HepG2 (cell line): ENCODE results near the gene ARFIP2. TPM values are rescaled to one million over a fixed set of nuclear protein-coding genes. Genes with fewer than 3 reads are reported as not detected.

ENCODE experiments used
- DR1 ChIP-seq: sonication (generic); formaldehyde crosslinking; IDR thresholded peaks from 2 replicates; pipeline ENCODE4 v1.8.0; 2021; ENCODE audit warnings: mild to moderate bottlenecking, missing genetic modification reagents, inconsistent platforms
- DRAP1 ChIP-seq: IDR thresholded peaks from 2 replicates; pipeline ENCODE4 v1.6.1; 2016; ENCODE audit warnings: missing genetic modification reagents, missing compliant biosample characterization
- LCORL ChIP-seq, 2 experiments: fragments of 450-650 bp in 1 of 2; sonication (generic) in 1 of 2; formaldehyde crosslinking in 1 of 2; IDR thresholded peaks; 2 replicates each; pipeline versions ENCODE4 v1.5.0 to v1.6.1; 2017 to 2020; ENCODE audit warnings: antibody characterized with exemption in 1 of 2, missing genetic modification reagents in 1 of 2
- MATR3 ChIP-seq: sonication (generic); formaldehyde crosslinking; IDR thresholded peaks from 2 replicates; pipeline ENCODE4 v1.4.0; 2020; ENCODE audit warnings: missing genetic modification reagents
- MED8 ChIP-seq: sonication (generic); formaldehyde crosslinking; IDR thresholded peaks from 2 replicates; pipeline ENCODE4 v1.8.1; 2023; ENCODE audit warnings: mild to moderate bottlenecking, missing genetic modification reagents; ENCODE audit not compliant: insufficient replicate concordance
- NR1H2 ChIP-seq: sonication (generic); formaldehyde crosslinking; IDR thresholded peaks from 2 replicates; pipeline ENCODE4 v1.8.1; 2022; ENCODE audit warnings: low read depth, missing genetic modification reagents, borderline replicate concordance
- REST ChIP-seq, 2 experiments: IDR thresholded peaks; 2 replicates each; pipeline ENCODE4 v1.6.1; 2011 to 2012; ENCODE audit warnings: low read length in 2 of 2, borderline replicate concordance in 1 of 2, low read depth in 1 of 2, mild to moderate bottlenecking in 1 of 2, moderate library complexity in 1 of 2
- UBTF ChIP-seq: sonication (generic); formaldehyde crosslinking; IDR thresholded peaks from 2 replicates; pipeline ENCODE4 v1.4.0; 2020; ENCODE audit warnings: mild to moderate bottlenecking, missing genetic modification reagents
- ZBED4 ChIP-seq: sonication (generic); formaldehyde crosslinking; IDR thresholded peaks from 2 replicates; pipeline ENCODE4 v1.4.0; 2020; ENCODE audit warnings: missing genetic modification reagents, borderline replicate concordance
- ZFP90 ChIP-seq: sonication (generic); formaldehyde crosslinking; IDR thresholded peaks from 2 replicates; pipeline ENCODE4 v1.8.0; 2022; ENCODE audit warnings: missing genetic modification reagents, mild to moderate bottlenecking, inconsistent platforms, borderline replicate concordance
- ZNF232 ChIP-seq: sonication (generic); formaldehyde crosslinking; IDR thresholded peaks from 2 replicates; pipeline ENCODE4 v1.4.0; 2020; ENCODE audit warnings: missing genetic modification reagents, borderline replicate concordance
- ZNF660 ChIP-seq: sonication (generic); formaldehyde crosslinking; IDR thresholded peaks from 2 replicates; pipeline ENCODE4 v1.5.1; 2020; ENCODE audit warnings: mild to moderate bottlenecking, low read depth, missing genetic modification reagents, borderline replicate concordance
- ZXDC ChIP-seq: sonication (generic); formaldehyde crosslinking; IDR thresholded peaks from 2 replicates; pipeline ENCODE4 v1.5.0; 2020; ENCODE audit warnings: mild to moderate bottlenecking, missing genetic modification reagents
- polyA plus RNA-seq, 8 experiments: library from polyadenylated mRNA; depleted of rRNA in 3 of 8; stranded (reverse) in 7 of 8; unstranded in 1 of 8; fragments of >200 nt; fragmentation: Illumina TruSeq in 4 of 8; extraction: Trizol in 4 of 8; gene quantifications; 2 replicates each; pipeline versions ENCODE4 v1.2.1 to v1.2.3, GENCODE V29; 2011 to 2016; ENCODE audit warnings: low read depth in 4 of 8, missing spikeins in 1 of 8, mixed read lengths in 1 of 8; ENCODE audit not compliant: insufficient read depth in 1 of 8
- total RNA-seq, 5 experiments: library from RNA; depleted of rRNA; stranded (reverse); fragments of >200 nt; fragmentation: Illumina TruSeq; extraction: Trizol; gene quantifications; 2 replicates each; pipeline ENCODE4 v1.2.3, GENCODE V29; 2016; ENCODE audit warnings: low read depth in 1 of 5

ARFIP2 gene
- total and polyA plus RNA-seq, 2 of the 13 experiments (the other 11 are each of a cell fraction or from before 2014, with no cell fraction given): 56.6 to 60.2 TPM

- TF ChIP-seq UBTF (CRISPR knock-in tag) (peak; percentile 51), ZXDC (CRISPR knock-in tag) (no peak), REST (IDR thresholded peaks at IDR 0.05; ENCODE audit: borderline replicate concordance in 1 of 2, low read depth in 1 of 2, low read length in 2 of 2) (no peak), ZFP90 (peak; percentile 86), DR1 (CRISPR knock-in tag) (peak; percentile 77), ZNF232 (CRISPR knock-in tag) (no peak), LCORL (IDR thresholded peaks at IDR 0.05) (no peak), LCORL (CRISPR knock-in tag; IDR thresholded peaks at IDR 0.05) (no peak; the same call in 1 of the 2 replicates), MATR3 (CRISPR knock-in tag) (no peak), NR1H2 (CRISPR knock-in tag) (peak; percentile 68; the same call in 1 of the 2 replicates), DRAP1 (CRISPR knock-in tag) (peak; percentile 94), ZNF660 (no peak), ZBED4 (CRISPR knock-in tag) (no peak), MED8 (CRISPR knock-in tag) (peak; percentile 69)
Measured at GRCh38 chr11:6481012-6481923, at the start of gene ARFIP2, which contains the start of gene TIMM10B (continued).
